Caco-2 (cell line): Measurements from ENCODE around the gene TMEM181. TPM values are rescaled to one million over a fixed set of nuclear protein-coding genes. Genes with fewer than 3 reads are reported as not detected.

Experiments
- BruUV-seq: library from RNA; stranded (reverse); fragments of 400-500 nt; replicated peaks from 2 replicates; lab custom pipeline; 2021; lab: Mats Ljungman, UMichigan
- CTCF ChIA-PET: fragments of 300-600 bp; sonication (Branson Sonifier 250); formaldehyde crosslinking; loops from one replicate; lab custom pipeline; 2022; ENCODE audit warnings: antibody characterized with exemption; lab: Charles Lee
- POLR2A ChIA-PET: fragments of 300-600 bp; sonication (Branson Sonifier 250); formaldehyde crosslinking; loops from one replicate; lab custom pipeline; 2022; ENCODE audit warnings: antibody characterized with exemption; lab: Charles Lee
- DNase-seq, 2 experiments: peaks; one replicate each; pipeline versions ENCODE4 v3.0.0 to v3.0.0-alpha.2; 2020 to 2022
- H3K27me3 ChIP-seq: replicated peaks from 2 replicates; pipeline ENCODE4 v1.6.0; 2011; ENCODE audit warnings: low read length; ENCODE audit not compliant: control insufficient read depth, insufficient read depth
- H3K36me3 ChIP-seq: 2 replicates; pipeline ENCODE4 v1.5.1; 2011; ENCODE audit warnings: low read length; ENCODE audit not compliant: control insufficient read depth, insufficient read depth
- H3K4me1 ChIP-seq: fragments of 250-450 bp; sonication (Bioruptor Pico); 2 replicates; pipeline ENCODE4 v1.5.1; 2020; ENCODE audit warnings: mild to moderate bottlenecking
- H3K4me3 ChIP-seq: 2 replicates; pipeline ENCODE4 v1.5.1; 2011; ENCODE audit warnings: low read depth, mild to moderate bottlenecking, control low read depth, low read length
- H3K9me3 ChIP-seq: fragments of 250-450 bp; sonication (Bioruptor Pico); 2 replicates; pipeline ENCODE4 v1.5.1; 2020; ENCODE audit warnings: mild to moderate bottlenecking, moderate library complexity
- H3K27ac Mint-ChIP-seq: one replicate; pipeline ENCODE4 v1.8.0; 2022; ENCODE audit warnings: mixed read lengths; ENCODE audit not compliant: unreplicated experiment
- H3K27me3 Mint-ChIP-seq: one replicate; pipeline ENCODE4 v1.8.0; 2022; ENCODE audit warnings: mixed read lengths; ENCODE audit not compliant: insufficient read depth, unreplicated experiment
- H3K36me3 Mint-ChIP-seq: one replicate; pipeline ENCODE4 v1.8.0; 2022; ENCODE audit warnings: mild to moderate bottlenecking, mixed read lengths; ENCODE audit not compliant: insufficient read depth, unreplicated experiment
- H3K4me1 Mint-ChIP-seq: one replicate; pipeline ENCODE4 v1.8.0; 2022; ENCODE audit warnings: low read depth, mixed read lengths; ENCODE audit not compliant: unreplicated experiment
- H3K4me3 Mint-ChIP-seq: one replicate; pipeline ENCODE4 v1.8.0; 2022; ENCODE audit warnings: mild to moderate bottlenecking, moderate library complexity, mixed read lengths; ENCODE audit not compliant: unreplicated experiment
- H3K9me3 Mint-ChIP-seq: one replicate; pipeline ENCODE4 v1.8.0; 2022; ENCODE audit warnings: mixed read lengths; ENCODE audit not compliant: unreplicated experiment
- intact Hi-C: fragments of 100-400 bp; cut with micrococcal nuclease; formaldehyde crosslinking; loops from one replicate; pipeline ENCODE4 v1.10.0; 2022; ENCODE audit not compliant: unreplicated experiment
- total RNA-seq: library from RNA; stranded (reverse); gene quantifications from 2 replicates; pipeline ENCODE4 v1.2.3, GENCODE V29; 2022
- TF ChIP-seq, protein P1 (sequence below), 2 experiments: fragments of 200-600 bp in 1 of 2; IDR thresholded peaks; 1 replicate in 1 of 2; 2 replicates in 1 of 2; pipeline versions ENCODE4 v1.5.1 to v1.8.0; 2011 to 2022; ENCODE audit warnings: antibody characterized with exemption in 1 of 2, control low read depth in 1 of 2, inconsistent platforms in 1 of 2, low read depth in 1 of 2, low read length in 1 of 2, mild to moderate bottlenecking in 1 of 2, moderate library complexity in 1 of 2; ENCODE audit not compliant: insufficient read depth in 1 of 2, severe bottlenecking in 1 of 2, unreplicated experiment in 1 of 2

The TMEM181 gene
- total RNA-seq, 1 experiment from 2014 or later, result 26.7 TPM

DNA sequence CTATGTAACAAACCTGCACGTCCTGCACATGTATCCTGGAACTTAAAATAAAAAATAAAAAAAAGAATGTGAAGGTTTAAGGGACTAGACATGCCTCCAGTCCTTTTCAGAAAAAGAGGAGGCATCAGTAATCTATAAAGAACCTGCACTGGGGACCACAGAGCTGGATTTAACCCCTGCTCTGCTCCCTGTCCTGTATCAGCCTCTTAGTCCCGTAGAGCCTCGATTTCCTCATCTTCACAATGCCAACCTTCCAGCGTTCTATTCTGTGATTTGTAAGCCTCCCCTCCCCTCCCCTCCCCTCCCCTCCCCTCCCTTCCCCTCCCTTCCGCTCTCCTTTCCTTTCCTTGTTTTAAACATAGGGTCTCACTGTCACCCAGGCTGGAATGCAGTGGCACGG lies 31.1 kb upstream of the TMEM181 start:
- Histone ChIP-seq H3K9me3 (peaks cover 11% of the 10 kb centered on the region; the same call in 1 of the 2 replicates), H3K4me3 (no peak overlapping the region), H3K36me3 (no peaks in the 10 kb centered on the region), H3K4me1 (no peaks in the 10 kb centered on the region), H3K27me3 (no peaks in the 10 kb centered on the region)
- CTCF ChIA-PET, result interaction anchor here (0.6 kb wide), 1 partner anchor 147 kb away, joined by 4 read pairs; no protein-coding TSS in a partner anchor
- H3K27me3 Mint-ChIP-seq, result peaks cover 27% of the 10 kb centered on the region
- DNase-seq, result no peak
- BruUV-seq, result no TSS peak
- H3K4me3 Mint-ChIP-seq, result no peak overlapping the region
- POLR2A ChIA-PET, result no interaction called here
- no peaks in the 10 kb centered on the region for H3K4me1 Mint-ChIP-seq
- TF ChIP-seq, protein P1, sequence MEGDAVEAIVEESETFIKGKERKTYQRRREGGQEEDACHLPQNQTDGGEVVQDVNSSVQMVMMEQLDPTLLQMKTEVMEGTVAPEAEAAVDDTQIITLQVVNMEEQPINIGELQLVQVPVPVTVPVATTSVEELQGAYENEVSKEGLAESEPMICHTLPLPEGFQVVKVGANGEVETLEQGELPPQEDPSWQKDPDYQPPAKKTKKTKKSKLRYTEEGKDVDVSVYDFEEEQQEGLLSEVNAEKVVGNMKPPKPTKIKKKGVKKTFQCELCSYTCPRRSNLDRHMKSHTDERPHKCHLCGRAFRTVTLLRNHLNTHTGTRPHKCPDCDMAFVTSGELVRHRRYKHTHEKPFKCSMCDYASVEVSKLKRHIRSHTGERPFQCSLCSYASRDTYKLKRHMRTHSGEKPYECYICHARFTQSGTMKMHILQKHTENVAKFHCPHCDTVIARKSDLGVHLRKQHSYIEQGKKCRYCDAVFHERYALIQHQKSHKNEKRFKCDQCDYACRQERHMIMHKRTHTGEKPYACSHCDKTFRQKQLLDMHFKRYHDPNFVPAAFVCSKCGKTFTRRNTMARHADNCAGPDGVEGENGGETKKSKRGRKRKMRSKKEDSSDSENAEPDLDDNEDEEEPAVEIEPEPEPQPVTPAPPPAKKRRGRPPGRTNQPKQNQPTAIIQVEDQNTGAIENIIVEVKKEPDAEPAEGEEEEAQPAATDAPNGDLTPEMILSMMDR (IDR thresholded peaks at IDR 0.05; ENCODE audit: insufficient read depth in 1 of 2, low read depth in 1 of 2, low read length in 1 of 2, severe bottlenecking in 1 of 2, unreplicated experiment in 1 of 2), result no peak
- intact Hi-C loops, result no loop called here
- peaks cover 2% of the 10 kb centered on the region for H3K36me3 Mint-ChIP-seq
- no peak overlapping the region for H3K27ac Mint-ChIP-seq
- H3K9me3 Mint-ChIP-seq, result peaks cover 25% of the 10 kb centered on the region

DNA sequence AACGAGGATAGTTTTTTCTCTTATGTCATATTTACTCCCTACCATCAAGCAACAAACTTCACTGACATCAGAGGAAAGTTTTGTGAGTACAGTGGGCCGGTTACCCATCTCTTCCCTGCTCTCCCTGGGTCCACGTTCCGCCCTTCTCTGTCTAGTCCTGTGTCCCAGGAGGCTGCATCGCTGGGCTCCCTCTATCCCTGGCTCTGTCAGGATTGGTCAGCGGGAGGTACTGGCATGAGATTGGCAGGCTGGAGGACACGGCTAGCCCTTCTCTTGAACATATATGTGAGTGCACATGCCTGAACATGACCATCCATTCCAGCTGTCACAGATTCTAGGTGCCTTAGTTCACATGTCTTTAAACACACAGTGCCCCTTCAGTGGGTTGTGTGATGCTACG lies 30.3 kb upstream of the TMEM181 start:
- BruUV-seq, result no TSS peak
- DNase-seq, result no peak
- no peaks in the 10 kb centered on the region for H3K4me1 Mint-ChIP-seq

DNA sequence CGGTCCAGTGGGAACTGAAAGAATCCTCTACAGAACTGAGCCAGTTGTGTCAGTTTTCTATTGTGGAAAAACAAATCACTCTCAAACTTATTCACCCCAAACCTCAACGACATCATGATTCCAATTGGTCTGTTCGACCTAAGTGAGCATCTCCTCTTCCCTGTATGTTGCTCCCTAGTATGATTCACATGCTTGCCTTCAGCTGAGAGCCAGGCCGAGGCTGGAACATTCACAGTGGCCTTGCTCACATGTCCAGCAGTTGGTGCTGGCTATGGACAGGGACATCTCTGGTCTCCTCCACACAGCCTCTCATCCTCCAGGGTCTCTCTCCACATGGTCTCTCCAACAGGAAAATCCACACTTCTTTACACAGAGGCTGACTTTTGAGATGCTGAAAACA lies 28.3 kb upstream of the TMEM181 start:
- BruUV-seq, result no TSS peak
- no peaks in the 10 kb centered on the region for H3K4me1 Mint-ChIP-seq
- CTCF ChIA-PET, result no interaction called here

More for the DNA sequence above, 30.3 kb upstream of the TMEM181 start:
- POLR2A ChIA-PET, result no interaction called here
- intact Hi-C loops, result no loop called here
- CTCF ChIA-PET, result no interaction called here
- H3K9me3 Mint-ChIP-seq, result peaks cover 21% of the 10 kb centered on the region
- no peaks in the 10 kb centered on the region for H3K36me3 Mint-ChIP-seq
- Histone ChIP-seq H3K9me3 (peaks cover 11% of the 10 kb centered on the region; the same call in 1 of the 2 replicates), H3K27me3 (no peaks in the 10 kb centered on the region), H3K36me3 (no peaks in the 10 kb centered on the region), H3K4me3 (no peak overlapping the region), H3K4me1 (no peaks in the 10 kb centered on the region)
- H3K4me3 Mint-ChIP-seq, result no peak overlapping the region
- H3K27ac Mint-ChIP-seq, result no peak overlapping the region
- H3K27me3 Mint-ChIP-seq, result peaks cover 23% of the 10 kb centered on the region
- TF ChIP-seq, protein P1 (IDR thresholded peaks at IDR 0.05; ENCODE audit: insufficient read depth in 1 of 2, low read depth in 1 of 2, low read length in 1 of 2, severe bottlenecking in 1 of 2, unreplicated experiment in 1 of 2), result no peak

More for the DNA sequence above, 28.3 kb upstream of the TMEM181 start:
- H3K4me3 Mint-ChIP-seq, result no peak overlapping the region
- H3K4me1 ChIP-seq, result no peaks in the 10 kb centered on the region
- H3K27me3 Mint-ChIP-seq, result peaks cover 16% of the 10 kb centered on the region
- peaks cover 11% of the 10 kb centered on the region; the same call in 1 of the 2 replicates for H3K9me3 ChIP-seq
- H3K9me3 Mint-ChIP-seq, result peaks cover 17% of the 10 kb centered on the region
- H3K36me3 ChIP-seq, result no peaks in the 10 kb centered on the region
- intact Hi-C loops, result no loop called here
- H3K27ac Mint-ChIP-seq, result no peak overlapping the region
- no peaks in the 10 kb centered on the region for H3K36me3 Mint-ChIP-seq
- no peak for DNase-seq
- H3K27me3 ChIP-seq, result no peaks in the 10 kb centered on the region
- no peak overlapping the region for H3K4me3 ChIP-seq
- POLR2A ChIA-PET, result no interaction called here
- TF ChIP-seq, protein P1 (IDR thresholded peaks at IDR 0.05; ENCODE audit: insufficient read depth in 1 of 2, low read depth in 1 of 2, low read length in 1 of 2, severe bottlenecking in 1 of 2, unreplicated experiment in 1 of 2), result no peak
